ENCODE results near the gene TBX4. TPM values are rescaled to one million over a fixed set of nuclear protein-coding genes. Genes with fewer than 3 reads are reported as not detected.

Gene TBX4
- total and polyA plus RNA-seq, 9 of the 15 experiments (the other 6 are each of a cell fraction or from before 2014, with no cell fraction given) = not detected

GRCh38 chr17:61412143-61412859 is 39.9 kb upstream of the TBX4 start (continued):
- TF ChIP-seq, protein P1, sequence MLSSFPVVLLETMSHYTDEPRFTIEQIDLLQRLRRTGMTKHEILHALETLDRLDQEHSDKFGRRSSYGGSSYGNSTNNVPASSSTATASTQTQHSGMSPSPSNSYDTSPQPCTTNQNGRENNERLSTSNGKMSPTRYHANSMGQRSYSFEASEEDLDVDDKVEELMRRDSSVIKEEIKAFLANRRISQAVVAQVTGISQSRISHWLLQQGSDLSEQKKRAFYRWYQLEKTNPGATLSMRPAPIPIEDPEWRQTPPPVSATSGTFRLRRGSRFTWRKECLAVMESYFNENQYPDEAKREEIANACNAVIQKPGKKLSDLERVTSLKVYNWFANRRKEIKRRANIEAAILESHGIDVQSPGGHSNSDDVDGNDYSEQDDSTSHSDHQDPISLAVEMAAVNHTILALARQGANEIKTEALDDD (IDR thresholded peaks at IDR 0.05) = no peak
- TF ChIP-seq STAG1 (CRISPR knock-in tag; IDR thresholded peaks at IDR 0.05; ENCODE audit: borderline replicate concordance) = peak; percentile 81; the same call in 1 of the 2 replicates

GRCh38 chr17:61412860-61413660 is 39.2 kb upstream of the TBX4 start:
- in situ Hi-C loops (cut with MboI) (no loop called here), intact Hi-C loops (cut with micrococcal nuclease) (loop anchor here (2.0 to 10.0 kb wide), 4 partner anchors 138 to 422 kb away; no protein-coding TSS in a partner anchor)
- ATAC-seq (no peak), FAIRE-seq (no peak), DNase-seq (ENCODE audit: extremely low read depth in 1 of 4, low spot score in 3 of 4) (no peak)
- no peaks in the 10 kb centered on the region for H4K20me1 ChIP-seq (replicated peaks; ENCODE audit: control insufficient read depth, insufficient read depth, low read length)
- H2AFZ ChIP-seq (ENCODE audit: low read depth, low read length) = 0 out of 2 replicates have a peak overlapping the region, but pooled peaks have one; percentile 60
- H3K36me3 ChIP-seq (ENCODE audit: control insufficient read depth, insufficient read depth, low read length) = no peaks in the 10 kb centered on the region
- H3K4me3 ChIP-seq = peak overlapping the region; percentile 4; the same call in 1 of the 2 replicates
- H3K4me1 ChIP-seq (replicated peaks in 1 of 2; ENCODE audit: control insufficient read depth in 2 of 2, insufficient read depth in 2 of 2, low read length in 2 of 2) = peaks cover 0 to 45% of the 10 kb centered on the region in 2 experiments; a peak in 4 of 5 replicates
- no peaks in the 10 kb centered on the region for H3K9me1 ChIP-seq (ENCODE audit: control insufficient read depth, insufficient read depth, low read length)
- TF ChIP-seq, protein P2, sequence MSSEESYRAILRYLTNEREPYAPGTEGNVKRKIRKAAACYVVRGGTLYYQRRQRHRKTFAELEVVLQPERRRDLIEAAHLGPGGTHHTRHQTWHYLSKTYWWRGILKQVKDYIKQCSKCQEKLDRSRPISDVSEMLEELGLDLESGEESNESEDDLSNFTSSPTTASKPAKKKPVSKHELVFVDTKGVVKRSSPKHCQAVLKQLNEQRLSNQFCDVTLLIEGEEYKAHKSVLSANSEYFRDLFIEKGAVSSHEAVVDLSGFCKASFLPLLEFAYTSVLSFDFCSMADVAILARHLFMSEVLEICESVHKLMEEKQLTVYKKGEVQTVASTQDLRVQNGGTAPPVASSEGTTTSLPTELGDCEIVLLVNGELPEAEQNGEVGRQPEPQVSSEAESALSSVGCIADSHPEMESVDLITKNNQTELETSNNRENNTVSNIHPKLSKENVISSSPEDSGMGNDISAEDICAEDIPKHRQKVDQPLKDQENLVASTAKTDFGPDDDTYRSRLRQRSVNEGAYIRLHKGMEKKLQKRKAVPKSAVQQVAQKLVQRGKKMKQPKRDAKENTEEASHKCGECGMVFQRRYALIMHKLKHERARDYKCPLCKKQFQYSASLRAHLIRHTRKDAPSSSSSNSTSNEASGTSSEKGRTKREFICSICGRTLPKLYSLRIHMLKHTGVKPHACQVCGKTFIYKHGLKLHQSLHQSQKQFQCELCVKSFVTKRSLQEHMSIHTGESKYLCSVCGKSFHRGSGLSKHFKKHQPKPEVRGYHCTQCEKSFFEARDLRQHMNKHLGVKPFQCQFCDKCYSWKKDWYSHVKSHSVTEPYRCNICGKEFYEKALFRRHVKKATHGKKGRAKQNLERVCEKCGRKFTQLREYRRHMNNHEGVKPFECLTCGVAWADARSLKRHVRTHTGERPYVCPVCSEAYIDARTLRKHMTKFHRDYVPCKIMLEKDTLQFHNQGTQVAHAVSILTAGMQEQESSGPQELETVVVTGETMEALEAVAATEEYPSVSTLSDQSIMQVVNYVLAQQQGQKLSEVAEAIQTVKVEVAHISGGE (CRISPR knock-in tag; IDR thresholded peaks at IDR 0.05) = peak in 1 of 3 experiments; percentile 83; a peak in 2 of 6 replicates
- TF ChIP-seq, protein P3, sequence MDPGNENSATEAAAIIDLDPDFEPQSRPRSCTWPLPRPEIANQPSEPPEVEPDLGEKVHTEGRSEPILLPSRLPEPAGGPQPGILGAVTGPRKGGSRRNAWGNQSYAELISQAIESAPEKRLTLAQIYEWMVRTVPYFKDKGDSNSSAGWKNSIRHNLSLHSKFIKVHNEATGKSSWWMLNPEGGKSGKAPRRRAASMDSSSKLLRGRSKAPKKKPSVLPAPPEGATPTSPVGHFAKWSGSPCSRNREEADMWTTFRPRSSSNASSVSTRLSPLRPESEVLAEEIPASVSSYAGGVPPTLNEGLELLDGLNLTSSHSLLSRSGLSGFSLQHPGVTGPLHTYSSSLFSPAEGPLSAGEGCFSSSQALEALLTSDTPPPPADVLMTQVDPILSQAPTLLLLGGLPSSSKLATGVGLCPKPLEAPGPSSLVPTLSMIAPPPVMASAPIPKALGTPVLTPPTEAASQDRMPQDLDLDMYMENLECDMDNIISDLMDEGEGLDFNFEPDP (CRISPR knock-in tag; IDR thresholded peaks at IDR 0.05) = no peak
- no TSS peak for BruUV-seq (replicated peaks)
- CTCF ChIA-PET (ENCODE audit: low intra/inter-chr PET ratio) = interaction anchor here (0.7 to 1.8 kb wide), 3 partner anchors 171 to 424 kb away, joined by 3 to 11 read pairs (median 3); no protein-coding TSS in a partner anchor
- peaks cover 4 to 9% of the 10 kb centered on the region in 2 experiments; a peak in 3 of 5 replicates for H3K27me3 ChIP-seq (ENCODE audit: control insufficient read depth in 2 of 2, insufficient read depth in 2 of 2, low read length in 2 of 2)
- H3K79me2 ChIP-seq (ENCODE audit: control insufficient read depth, insufficient read depth, low read length) = no peaks in the 10 kb centered on the region
- H3K9me3 ChIP-seq (replicated peaks; ENCODE audit: control insufficient read depth, insufficient read depth, low read depth, low read length) = no peaks in the 10 kb centered on the region
- H3K9ac ChIP-seq (ENCODE audit: insufficient read depth in 1 of 2, low read depth in 2 of 2, low read length in 2 of 2) = peak overlapping the region in 1 of 2 experiments; percentile 70; a peak in 3 of 4 replicates
- POLR2A ChIA-PET = interaction anchor here (0.7 to 1.5 kb wide), 2 partner anchors 61 to 170 kb away, joined by 3 read pairs; no protein-coding TSS in a partner anchor
- no peak overlapping the region for H3K4me2 ChIP-seq (ENCODE audit: insufficient read depth, low read length)
- WGBS (ENCODE audit: insufficient coverage, low coverage, missing lambda C conversion rate) = 36% methylated on average over 14 of the region's 38 CpGs
- no peak overlapping the region for H3K27ac ChIP-seq (ENCODE audit: extremely low read depth, low read depth, low read length)

All from K562 (cell line).